HG03066 (cell line): ENCODE measurements around the gene ABCA2.

Experiments used
- ATAC-seq: cut with Tn5 transposase; IDR thresholded peaks from one replicate; pipeline ENCODE4 v1.9.1; 2021; ENCODE audit warnings: low read depth; ENCODE audit not compliant: unreplicated experiment

The ABCA2 gene

DNA sequence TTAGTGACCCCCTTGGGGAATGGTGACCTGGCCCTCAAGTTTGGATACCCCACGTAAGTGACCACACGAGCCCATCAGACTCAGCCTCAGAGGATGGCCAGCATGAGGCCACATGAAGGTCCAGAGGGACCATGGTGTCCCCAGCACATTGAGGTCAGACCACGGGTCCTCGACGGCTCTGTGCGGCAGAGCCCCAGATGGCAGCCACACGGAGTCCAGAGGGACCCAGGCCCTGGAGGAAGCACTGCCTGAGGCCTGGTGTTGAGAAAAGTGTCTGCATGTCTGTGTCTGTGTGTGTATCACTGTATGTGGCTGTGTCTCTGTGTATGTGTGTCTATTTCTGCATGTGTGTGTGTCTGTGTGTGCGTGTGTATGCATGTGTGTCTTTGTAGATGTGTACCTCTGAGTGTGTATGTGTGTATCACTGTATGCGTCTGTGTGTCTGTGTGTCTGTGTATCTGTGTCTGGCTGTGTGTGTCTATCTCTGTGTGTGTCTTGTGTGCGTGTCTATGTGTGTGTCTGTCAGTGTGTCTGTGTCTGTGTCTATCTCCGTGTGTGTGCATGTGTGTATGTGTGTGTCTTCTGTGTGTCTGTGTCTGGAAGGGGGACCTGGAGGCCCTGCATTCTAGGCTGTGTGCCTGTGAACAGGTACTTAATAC is 44.3 kb downstream of the ABCA2 start:
- no peak for ATAC-seq

DNA sequence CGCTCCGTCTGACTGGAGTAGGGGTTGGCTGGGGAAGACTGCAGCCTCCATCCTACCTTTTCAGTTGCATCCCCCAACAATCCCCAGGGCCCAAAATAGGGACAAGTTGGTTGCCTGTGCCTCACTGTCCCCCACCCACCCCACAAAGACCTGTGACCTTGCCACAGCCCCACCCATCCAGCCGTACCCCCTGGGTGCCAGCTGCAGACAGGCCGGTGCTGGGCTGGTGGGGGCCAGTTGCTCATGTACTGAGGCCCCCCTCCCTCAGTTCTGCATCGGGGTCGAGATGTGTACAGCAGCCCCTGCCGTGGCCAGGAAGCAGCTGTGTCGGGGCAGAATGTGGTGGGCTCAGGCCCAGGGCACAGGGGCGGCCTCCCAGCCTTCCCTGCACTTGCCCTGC is 44.9 kb downstream of the ABCA2 start:
- ATAC-seq = no peak

DNA sequence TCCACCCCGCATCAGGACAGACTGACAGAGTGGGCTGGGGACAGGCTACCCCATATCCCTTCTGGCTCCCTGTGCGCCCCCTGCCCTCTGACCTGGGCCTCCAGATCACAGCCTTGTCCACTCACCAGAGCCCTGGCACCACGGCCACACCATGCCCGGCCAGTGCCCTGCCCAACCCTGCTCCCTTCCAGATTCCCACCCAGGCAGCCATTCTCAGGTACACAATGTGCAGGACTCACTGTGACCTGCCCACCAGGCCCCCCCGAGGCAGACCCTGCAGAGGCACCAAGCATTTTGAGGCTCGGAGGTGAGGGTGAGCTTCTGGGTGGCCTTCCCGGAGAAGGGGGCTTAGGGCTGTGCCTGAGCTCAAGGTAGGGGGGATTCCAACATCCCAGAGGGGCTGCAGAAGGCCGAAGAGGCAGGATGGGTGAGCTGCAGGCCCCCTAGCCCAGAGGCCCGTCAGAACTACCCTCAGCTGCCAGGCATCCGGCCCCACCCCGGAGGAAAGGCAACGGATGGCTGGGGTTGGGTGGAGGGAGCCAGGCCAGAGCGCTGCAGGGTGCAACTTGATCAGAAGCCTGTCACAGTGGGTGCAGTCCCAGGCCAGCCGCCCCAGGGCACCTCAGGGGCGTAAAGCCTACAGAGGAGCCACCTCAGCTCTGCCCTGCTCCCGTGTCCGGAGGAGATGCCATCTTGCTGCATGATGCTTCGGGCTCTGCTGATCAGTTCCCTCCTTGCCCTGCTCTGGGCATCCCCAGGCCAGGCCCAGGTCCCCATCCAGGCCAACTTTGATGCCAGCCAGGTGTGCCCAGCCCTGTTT is 45.6 kb downstream of the ABCA2 start, which contains the start of gene LCNL1:
TSS of gene LCNL1 (plus strand) at position 762 of the 820 bp plus-strand sequence. CDS start 594 bp downstream, outside the sequence.
- ATAC-seq = no peak

DNA sequence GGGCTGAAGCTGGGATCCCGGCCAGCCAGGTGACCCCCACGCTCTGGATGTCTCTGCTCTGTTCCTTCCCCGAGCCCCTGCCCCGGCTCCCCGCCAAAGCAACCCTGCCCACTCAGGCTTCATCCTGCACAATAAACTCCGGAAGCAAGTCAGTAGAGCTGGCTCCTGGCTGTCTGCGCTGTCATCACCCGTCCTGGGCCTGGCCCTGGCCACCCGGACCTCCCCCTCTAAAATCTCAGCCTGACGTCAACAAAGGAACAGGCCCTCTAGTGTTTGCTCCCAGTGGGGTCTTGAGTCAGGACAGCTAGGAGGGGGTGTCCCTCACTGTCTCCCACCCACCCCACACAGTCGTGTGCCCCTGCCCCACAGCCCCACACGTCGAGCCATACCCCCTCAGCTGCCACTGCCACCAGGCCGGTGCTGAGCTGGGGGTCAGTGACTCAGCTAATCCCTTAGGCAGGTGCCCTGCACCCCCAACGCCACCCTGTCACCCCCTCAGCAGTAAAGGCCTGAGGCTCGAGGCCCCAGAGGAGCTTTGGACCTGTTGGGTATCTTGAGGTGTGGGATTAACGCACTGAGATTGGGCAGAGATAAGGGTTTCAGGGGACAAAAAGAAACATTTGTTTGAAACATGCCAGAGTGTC is 46.3 kb downstream of the ABCA2 start:
- ATAC-seq = no peak

DNA sequence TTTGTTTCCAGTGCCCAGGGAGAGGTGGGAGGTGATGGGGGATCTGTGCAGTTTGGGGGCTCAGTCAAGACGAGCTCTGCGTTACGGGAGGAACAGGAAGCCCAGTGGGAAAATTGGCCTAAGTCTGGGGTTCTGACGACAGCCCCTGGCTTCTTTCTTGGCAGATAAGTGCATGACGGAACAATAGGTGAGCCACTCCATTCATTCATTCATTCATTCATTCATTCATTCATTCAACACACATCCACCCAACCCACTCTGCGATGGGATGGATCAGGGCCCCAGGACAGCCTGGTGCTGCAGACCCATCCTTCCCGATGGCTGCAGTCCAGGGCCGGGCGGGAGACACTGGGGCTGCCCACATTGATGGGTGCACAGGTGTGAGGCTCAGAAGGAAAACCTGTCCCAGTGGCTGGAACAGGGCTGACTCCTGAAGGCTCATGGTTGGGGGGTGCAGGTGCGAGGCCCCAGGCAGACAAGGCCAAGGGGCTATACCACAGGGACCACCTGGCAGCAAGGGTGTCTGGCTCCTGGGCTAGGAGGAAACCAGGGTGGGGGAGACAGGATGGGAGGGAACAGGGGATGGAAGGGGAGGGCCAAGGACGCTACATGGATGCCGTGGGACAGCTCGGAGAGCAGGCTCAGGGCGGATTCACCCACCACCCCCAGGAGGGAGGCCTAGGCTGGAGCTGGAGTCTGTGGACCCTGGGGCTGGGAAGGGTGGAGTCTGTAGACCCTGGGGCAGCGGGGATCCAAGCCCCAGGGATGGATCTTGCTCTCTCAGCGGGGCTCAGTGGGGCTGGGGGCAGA is 47.2 kb downstream of the ABCA2 start:
- ATAC-seq = no peak

DNA sequence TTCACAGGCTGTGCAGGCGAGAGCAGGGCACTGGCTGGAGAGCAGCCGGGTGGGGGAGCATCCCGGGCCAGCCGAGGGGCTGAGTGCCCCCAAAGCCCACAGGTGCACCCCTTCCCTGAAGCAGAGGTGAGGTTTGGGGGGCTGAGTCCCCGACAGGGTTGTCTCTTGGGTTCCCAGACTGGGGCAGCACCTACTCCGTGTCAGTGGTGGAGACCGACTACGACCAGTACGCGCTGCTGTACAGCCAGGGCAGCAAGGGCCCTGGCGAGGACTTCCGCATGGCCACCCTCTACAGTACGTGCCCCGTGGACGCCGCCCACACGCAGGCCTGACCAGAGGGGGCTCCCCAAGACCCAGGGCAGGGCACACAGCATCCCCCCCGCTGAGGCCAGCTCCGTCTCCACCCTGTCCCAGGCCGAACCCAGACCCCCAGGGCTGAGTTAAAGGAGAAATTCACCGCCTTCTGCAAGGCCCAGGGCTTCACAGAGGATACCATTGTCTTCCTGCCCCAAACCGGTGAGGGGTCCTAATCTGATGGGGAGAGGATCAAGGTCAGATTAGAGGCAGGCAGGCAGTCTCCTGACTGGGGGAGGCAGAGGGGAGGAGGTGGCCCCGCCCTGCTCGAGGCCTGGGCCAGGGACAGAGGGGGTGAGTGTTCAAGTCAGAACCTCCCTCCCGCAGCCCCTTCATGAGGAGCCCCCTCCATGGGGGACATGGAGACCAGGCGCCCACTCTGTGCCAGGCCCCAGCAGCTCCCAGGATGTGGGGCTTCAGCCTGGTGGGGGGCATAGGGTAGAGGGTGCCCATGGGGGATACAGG is 48.1 kb downstream of the ABCA2 start:
- no peak for ATAC-seq

DNA sequence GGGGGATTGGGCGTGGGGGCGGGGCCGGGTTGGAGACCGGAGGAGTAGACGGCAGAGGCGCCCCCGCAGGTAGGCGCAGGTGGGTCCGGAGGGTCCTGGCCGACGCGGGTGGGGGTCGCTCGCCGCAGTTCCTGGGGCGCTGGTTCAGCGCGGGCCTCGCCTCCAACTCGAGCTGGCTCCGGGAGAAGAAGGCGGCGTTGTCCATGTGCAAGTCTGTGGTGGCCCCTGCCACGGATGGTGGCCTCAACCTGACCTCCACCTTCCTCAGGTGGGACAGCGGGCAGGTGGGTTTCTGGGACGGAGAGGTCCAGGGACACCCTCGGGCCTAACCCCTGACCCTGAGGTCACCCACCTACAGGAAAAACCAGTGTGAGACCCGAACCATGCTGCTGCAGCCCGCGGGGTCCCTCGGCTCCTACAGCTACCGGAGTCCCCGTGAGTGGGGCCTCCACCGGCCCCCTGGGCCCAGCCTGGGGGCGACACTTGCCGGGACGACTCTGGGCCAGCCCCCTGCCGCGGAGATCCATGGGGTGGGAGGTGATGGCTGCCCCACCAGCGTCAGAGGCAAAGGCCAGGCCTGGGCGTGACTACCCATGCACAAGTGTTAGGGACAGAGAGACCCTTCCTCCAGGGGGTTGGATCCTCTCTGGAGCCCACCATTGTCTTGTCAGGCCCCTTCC is 49.0 kb downstream of the ABCA2 start:
- ATAC-seq = no peak

DNA sequence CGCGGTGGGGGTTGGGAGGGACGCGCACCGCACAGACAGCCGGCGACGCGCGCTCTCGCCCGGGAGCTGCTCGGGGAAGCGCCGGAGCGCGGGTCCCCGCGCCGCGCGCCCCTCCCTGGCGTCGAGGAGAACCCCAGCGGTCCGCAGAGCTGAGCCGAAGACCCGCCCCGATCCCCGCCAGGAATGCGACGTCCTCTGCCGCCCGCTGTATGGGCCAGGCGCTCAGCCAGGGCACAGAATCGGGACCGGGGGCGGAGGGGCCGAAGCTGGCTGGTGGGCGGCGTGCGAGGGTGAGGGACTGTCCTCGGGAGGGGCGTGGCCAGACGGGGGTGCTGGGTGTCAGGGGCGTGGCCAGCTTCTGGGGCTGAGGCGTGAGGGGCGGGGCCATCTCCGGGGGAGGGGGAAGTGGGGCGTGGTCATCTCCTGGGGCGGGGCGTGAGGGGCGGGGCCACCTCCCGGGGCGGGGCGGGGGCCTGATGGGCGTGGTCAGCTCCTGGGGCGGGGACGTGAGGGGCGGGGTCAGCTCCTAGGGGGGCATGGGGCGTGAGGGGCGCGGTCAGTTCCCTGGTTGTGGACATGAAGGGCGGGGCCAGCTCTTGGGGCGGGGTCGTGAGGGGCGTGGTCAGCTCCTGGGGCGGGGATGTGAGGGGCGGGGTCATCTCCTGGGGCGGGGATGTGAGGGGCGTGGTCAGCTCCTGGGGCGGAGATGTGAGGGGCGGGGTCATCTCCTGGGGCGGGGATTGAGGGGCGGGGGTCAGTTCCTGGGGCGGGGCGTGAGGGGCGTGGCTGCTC is 49.8 kb downstream of the ABCA2 start:
- ATAC-seq = no peak

DNA sequence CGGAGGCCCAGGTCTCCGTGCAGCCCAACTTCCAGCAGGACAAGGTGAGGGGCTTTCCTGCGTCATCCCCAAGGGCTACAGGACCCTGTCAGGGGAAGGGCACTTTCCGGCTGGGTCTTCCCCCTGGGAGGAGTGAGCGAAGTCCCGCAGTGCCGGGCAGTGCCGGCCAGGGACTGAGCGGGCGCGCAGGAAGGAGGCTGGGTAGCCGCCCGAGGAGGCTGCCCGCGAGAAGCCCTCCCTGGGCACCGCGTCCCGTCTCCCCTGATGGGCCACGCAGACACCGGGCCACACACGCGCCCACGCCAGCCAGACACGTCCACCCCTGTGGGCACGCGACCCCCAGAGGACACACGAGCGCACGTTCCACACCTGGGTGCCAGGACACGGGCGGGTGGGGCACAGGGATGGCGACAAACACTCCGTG is 50.4 kb downstream of the ABCA2 start:
- ATAC-seq = no peak

DNA sequence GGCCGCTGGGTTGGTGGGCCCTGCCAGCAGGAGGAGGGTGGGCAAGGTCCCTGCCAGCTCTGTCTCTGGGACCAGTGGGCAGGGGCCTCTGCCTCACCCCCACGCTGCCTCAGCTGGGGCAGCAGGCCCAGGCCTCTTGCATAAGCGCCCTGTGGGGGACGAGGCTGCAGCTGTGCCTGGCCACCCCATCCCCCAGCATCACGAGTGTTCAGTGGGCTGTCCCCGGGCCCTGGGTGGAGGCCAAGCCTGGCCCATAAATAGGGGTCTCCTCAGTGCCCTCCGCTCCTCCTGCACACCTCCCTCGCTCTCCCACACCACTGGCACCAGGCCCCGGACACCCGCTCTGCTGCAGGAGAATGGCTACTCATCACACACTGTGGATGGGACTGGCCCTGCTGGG is 50.8 kb downstream of the ABCA2 start, which contains the start of gene PTGDS:
TSS of gene PTGDS (plus strand) at position 282 of the 400 bp plus-strand sequence. CDS start at position 357, 75 bp downstream.
- no peak for ATAC-seq

DNA sequence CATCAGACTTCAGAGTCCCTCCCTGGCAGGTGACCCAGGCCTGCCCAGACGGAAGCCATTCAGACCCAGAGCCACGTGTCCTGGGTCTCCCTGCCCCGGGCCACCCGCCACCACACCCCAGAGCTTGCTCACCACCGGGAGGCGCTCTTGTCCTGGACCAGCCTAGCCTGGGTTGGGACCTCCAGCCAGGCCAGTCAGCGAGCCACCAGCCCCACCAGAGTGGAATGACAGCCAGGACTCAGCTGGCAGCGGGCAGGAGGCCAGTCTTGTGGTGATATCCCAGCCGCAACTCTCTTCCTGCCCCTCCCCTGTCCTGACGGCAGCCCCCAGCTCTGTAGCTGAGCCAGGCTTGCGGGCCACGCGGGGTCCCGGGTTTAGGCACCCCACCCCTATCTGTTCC is 52.4 kb downstream of the ABCA2 start:
- ATAC-seq = no peak

DNA sequence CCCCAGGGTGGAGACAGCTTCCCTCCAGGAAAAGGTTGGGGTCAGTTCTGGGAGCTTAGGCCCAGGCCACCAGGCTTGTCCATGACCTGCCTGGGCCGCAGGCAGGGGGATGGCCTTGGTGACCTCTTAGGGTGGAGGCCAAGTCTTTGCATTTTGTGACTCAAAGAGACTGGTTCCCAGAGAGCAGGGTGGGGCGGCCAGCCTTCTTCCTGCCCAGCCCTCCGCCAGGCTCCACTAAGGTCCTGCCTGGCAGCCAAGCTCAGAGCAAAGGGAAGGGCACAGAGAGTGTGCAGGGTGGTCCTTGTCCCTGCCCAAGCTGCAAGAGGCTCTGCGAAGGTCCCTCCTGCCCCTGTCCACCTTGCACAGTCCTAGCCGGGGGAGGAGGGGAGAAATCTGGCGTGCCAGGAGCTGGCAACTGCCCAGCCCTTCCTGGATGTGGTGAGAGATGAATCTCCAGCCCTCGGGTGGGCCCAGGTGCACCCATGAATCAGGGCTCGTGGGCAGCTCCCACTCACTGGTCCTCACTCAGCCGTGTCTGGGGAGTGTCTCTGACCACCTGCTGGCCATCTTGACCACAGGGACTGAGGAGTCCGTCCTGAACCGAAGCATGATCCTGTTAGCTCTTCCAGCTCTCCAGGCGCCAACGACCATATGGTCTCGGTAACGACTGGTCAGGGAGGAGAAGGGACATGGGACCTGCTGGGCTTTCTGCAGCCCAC is 53.1 kb downstream of the ABCA2 start:
- ATAC-seq = no peak

DNA sequence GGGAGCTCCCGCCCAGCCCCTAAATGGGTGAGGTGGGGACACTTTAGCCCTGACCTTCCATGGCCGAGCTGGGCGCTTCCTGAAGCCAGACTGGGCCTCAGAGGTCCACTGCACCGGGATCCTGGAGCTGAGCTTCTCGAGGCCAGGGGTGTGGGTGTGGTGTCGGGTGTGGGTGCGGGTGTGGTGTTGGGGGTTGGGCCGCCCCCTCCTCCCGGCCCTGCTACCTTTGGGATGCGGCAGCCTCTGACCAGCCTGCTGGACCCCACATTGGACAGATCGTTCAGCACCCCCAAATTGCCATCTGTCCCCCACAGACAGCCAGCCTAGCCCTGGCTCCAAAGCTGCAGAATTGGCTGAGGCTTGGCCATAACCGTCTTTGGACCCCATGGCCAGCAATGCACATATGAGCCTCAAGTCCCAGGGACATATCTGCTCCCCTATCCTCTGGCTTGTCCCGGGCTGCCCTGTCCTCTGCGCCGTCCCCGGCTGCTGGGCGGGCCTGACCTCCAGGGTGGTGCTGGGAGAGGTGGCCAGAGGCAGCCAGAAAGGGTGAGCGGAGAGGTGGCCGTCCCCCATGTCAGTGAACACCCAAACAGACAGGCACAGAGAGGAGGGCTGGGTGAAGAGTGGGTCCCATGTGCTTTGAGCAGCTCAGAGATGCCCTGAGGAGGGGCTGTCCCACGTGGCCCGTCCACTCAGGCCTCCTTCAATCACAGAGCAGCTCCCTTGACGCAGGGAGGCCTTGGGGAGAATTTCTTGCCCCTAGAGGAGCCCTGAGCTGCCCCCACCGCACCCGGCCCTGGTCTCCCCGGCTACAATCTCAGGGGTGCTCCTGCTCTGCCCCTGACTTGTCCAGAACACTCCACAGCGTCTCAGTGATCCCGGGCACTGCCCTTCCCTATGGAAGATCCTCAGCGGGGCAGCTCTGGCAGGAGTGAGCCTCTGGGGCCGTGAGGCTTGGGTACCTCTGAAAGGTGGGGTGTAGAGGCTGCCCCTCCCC is 54.1 kb downstream of the ABCA2 start:
- no peak for ATAC-seq

DNA sequence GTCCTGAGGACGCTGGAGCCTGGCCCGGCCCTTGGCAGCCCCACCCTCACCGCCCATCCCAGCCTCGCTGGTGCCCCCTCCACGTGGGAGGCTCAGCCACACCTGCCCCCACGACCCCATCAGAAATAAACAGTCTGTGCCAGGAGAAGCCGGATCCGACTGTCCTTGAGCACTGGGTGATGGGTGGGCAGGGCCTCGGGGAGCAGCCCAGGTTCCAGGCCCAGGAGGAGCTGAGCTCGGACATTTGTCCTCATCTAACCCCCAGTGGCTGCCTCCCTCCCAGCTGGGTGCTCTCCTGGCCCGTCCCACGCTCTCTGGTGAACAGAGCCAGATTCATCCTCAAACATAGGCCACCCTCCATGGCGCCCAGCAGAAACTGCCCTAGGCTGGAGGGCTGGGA is 55.3 kb downstream of the ABCA2 start:
- no peak for ATAC-seq

DNA sequence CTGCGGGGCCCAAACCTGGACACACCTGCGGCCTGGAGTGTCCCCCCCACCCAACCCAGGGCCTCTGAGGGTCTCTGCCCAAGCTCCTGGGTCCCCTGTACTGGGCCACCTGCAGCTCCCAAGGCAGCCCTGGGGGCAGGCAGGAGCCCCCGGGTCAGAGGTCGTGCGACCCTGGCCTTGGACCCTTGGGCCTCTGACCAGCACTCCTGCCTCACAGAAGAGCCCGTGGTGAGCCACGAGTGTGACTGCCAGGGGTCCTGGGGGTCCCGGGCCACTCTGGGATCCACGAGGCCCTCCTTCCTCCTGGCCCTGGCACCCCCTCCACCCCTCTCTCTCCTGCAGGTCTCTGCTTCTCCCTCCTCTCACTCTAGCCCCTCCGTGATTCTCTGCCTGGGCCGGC is 55.7 kb downstream of the ABCA2 start:
- no peak for ATAC-seq

DNA sequence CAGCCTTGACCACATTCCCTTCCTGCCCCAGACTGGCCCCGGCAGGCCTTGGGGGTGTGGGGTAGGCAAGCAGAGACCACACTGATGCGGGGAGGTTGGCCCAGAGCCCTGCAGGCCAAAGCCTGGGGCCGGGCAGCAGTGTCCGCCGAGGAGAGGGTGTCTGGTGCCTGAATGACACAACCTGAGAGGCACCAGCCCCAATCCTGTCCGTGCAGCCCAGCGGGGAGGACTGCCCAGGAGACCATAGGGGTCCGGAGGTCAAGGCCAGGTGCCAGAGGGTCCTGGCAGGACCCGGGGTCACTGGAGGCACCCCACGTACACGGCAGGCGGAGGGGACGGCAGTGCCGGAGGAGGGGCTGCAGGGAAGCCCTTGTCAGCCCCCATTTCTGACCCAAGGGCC is 56.3 kb downstream of the ABCA2 start:
- ATAC-seq = no peak

DNA sequence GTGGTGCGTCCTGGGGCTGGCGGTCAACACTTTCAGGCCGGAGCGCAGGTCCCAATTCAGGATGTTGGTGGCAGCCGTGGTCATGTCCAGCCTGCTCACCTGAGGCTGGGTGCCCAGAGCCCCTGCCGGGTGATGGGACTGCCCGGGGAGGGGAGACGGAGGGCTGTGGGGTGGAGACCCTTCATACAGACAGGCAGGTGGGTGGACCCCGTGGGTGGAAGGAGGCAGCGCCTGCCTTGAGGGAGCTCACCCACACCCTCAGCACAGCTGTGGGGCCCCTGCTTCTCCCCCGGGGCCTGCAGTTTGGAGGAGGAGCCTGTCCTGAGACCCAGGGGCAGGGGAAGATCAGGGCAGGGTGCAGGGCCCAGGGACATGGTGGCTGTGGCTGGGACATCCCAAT is 57.7 kb downstream of the ABCA2 start:
- ATAC-seq = no peak
